ENCODE data around the gene PHYHD1.

The PHYHD1 gene

DNA sequence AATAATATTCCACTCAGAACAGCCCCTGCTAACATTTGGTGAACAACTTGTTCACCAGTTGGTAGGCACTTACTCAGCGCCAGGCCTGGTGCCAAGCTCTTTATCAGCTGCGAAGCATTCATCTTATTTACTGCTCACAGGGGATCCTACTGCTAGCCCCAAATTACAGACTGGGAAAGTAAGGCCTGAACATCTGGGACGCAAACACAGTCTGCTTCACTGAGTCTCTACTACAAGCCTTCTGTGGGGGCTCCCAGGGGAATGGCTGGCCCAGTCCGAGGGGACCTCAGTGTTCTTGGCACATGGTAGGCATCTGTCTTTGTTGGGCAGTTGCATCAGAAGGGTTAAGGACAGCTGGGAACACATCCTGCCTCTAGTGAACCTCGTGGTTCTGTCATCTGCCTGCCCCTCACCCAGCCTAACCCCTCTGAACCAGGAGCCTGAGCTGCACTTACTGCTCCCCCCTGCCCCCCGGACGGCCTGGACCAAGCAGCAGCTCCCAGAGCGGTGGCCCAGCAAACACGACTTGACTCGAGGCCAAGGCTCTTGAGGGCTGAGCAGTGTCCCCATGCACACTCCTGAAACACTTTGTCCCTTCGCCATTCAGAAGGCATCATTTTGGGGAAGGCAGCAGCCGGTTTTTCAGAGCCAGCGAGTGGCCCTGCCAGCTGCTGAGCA lies at the start of gene PHYHD1:
Gene PHYHD1, plus strand, starts transcription at position 602 of the 678 bp plus-strand sequence. CDS start 1,342 bp downstream, outside the sequence.
- no peak for DNase-seq (ENCODE audit: low read depth in 2 of 3, low spot score in 2 of 3)

DNA sequence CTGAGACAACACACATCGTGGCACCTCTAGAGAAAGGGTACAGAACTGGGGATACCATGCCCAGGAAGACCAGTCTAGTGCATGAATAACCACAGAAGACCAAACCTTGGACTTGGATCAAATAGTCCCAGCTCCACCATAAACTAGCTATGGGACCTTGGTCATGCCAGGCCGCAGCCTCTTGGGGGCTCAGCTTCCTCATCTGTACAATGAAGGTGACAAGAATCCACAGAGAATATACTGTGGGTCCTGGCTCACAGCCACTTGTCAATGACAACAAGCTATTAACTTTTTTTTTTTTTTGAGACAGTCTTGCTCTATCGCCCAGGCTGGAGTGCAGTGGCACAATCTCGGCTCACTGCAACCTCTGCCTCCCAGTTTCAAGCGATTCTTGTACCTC lies 42.9 kb upstream of the PHYHD1 start:
- DNase-seq (ENCODE audit: low read depth in 2 of 3, low spot score in 2 of 3): no peak

DNA sequence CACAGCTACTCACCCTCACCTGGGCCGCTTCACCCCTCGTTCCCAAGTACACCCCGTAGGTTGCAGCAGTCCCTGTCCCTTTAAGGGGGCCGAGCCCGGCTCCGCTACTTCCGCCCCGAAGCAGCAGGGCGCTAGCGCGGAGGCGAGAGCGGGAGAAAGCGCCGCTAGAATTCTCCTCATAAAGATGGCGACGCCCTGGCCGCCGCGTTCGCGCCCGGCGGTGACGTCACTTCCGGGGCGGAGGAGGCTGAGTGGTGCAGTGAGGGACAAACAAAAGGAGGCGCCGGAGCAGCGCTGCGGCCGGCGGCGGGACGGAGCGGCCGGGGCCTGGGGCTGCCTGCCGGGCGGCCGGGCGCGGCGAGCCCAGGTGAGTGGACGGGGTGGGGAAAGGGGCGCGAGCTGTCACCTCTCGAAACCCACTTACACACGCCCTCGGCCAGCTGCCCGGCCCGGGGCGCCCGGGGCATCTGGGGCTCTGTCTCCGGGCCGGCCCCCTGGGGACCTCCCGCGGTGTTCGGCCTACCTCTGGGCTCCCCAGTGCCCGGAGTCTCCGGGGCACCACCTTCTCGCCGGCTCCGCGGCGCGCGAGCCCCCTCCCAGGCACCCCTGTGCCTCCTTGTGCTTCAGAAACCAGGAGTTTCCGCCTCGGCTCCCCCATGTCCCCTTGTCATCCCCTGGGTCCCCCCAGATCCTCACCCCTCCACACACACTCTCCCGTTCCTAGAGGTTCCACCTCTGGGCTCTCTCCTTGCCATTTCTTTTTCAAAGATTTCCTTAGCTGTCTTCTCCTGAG lies 38.7 kb upstream of the PHYHD1 start, which contains the start of the genes KYAT1 and LRRC8A:
Gene KYAT1, minus strand, starts transcription at position 67 of the 793 bp plus-strand sequence. CDS start 36,545 bp downstream, outside the sequence.
Gene LRRC8A, plus strand, starts transcription at position 250 of the 793 bp plus-strand sequence. CDS start 25,032 bp downstream, outside the sequence.
- peak; percentile 97 to 99 (median 98) for DNase-seq (ENCODE audit: low read depth in 2 of 3, low spot score in 2 of 3)

DNA sequence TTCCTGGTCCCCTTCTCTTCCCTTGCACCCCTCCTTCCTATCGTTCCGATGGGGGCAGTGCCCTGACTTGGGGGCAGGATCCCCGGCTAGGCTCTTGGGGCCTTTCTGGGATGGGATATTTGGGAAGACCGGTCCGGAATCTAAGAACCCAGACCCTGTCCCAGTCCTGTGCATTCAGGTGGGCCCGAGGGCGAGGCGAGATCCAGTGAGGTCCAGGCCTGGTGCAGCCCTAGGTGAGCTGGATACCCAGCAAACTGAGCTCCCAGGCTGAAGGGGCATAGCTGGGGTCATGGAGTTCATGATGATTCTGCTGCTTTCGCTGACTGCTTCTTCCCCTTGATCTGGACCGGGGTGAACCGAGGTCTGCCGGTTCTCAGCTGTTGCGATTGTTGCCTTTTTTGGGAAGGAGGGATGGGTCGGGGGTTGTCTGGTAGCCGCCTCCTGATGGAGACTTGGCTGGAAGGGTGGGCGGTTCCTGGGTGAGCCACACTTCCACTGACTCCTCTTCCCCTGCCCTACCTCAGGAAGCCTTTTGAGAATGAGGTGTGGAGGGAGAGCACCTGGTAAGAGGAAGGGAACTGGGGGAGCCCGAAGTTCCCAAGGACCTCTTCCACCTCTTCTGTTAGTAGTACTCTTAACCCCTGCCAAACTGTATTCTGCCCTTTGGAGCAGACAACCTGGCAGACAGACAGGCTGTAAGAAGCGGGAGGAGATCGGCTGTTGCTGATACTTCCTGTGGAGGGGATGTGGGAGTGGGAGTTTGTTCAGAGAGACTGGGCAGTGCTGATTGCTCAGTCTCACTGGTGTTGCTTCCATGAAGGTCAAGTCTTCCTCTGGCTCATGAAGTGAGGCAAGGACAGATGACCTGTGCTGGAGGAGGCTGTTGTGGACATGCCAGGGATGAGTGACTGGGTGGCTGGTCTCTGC lies 37.8 kb upstream of the PHYHD1 start:
- no peak for DNase-seq (ENCODE audit: low read depth in 2 of 3, low spot score in 2 of 3)

DNA sequence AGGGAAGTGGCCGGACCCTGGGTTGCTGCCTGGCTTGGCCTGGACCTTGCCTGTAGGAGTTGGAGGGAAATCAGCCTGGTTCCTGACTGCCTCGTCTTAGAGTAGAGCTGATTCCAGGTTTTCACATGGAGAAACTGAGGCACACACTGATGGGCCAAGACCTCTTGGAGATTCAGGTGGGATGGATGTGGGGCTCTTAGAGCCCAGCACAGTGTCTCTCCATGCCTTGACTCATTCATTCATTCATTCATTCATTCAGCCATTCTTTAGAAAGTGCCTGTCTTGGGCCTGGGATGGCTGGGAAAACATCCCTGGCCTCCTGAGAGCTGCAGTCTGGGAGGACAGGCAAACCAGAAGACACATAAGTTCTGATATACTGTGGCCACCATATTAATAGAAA lies 36.6 kb upstream of the PHYHD1 start:
- no peak for DNase-seq (ENCODE audit: low read depth in 2 of 3, low spot score in 2 of 3)

DNA sequence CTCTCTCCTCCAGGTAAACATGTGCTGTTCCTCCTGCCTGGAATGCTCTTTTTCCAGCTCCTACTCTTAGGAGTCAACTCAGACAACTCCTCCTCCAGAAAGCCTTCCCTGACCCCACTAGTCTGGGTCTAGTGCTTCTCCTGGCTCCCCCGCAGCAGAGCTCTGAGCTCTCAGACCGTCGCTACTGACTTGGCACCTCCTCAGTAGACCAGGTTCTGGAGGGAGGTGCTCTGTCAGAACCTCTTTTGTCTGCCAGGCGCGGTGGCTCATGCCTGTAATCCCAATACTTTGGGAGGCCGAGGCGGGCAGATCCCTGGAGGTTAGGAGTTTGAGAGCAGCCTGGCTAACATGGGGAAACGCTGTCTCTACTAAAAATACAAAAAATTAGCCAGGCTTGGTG lies 35.4 kb upstream of the PHYHD1 start:
- no peak for DNase-seq (ENCODE audit: low read depth in 2 of 3, low spot score in 2 of 3)

DNA sequence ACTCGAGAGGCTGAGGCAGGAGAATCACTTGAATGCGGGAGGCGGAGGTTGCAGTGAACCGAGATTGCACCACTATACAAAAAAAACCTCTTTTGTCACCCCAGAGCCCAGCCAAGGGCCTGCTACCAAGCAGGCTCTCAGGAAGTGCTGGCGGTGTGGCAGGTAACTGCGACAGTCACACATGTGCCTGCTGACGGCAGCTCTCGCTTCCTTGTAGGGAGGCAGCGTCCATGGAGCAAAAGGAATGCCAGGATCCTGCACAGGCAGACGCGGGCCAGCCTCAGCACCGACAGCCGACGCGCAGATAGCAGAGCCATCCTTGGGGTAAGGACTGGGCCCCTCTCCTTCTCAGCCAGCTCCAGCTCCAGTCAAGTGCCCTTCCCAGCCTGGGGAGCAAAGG lies 35.0 kb upstream of the PHYHD1 start:
- DNase-seq (ENCODE audit: low read depth in 2 of 3, low spot score in 2 of 3): no peak

DNA sequence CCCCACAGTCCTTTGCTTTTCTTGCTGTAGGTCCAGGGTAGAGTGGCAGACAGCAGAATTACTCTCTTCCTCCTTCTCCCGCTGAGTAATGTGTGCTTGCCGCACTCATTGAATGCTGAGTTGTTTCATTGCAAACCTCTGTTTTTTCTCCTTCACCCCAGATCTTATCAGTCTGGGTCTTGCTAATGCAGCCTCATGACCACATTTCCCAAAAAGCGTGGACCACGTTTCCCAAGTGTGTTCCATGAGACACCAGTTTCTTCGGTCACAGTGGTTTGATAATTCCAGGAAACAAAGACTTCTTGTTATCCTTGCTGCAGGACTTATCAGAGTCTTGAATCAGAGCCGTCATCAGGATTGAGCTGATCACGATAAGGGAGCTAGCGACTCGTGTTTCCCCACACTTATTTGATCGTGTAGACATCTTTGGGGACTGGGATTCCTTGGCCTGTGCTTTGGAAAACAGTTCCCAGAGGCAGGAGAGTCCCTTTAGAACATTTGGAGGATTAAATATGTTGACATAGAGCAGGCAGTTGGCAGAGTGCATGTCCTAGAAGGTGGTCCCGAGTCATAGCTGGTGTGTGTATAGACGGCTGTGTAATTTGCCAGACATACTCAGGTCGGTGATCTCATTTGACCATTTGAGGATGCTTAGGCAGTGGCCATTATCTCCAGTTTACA lies 34.4 kb upstream of the PHYHD1 start:
- no peak for DNase-seq (ENCODE audit: low read depth in 2 of 3, low spot score in 2 of 3)

DNA sequence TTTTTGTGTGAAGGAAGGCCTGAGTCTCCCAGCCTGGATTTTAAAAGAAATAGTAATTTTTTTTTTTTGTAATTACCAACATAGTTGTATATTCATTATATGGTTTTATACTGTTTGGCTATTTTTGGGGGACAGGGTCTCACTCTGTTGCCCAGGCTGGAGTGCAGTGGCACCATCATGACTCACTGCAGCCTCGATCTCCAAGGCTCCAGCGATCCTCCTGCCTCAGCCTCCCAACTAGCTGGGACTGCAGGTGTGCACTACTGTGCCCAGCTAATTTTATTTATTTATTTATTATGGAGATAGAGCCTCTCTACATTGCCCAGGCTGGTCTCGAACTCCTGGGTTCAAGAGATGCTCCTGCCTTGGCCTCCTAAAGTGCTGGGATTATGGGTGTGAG lies 33.7 kb upstream of the PHYHD1 start:
- no peak for DNase-seq (ENCODE audit: low read depth in 2 of 3, low spot score in 2 of 3)

DNA sequence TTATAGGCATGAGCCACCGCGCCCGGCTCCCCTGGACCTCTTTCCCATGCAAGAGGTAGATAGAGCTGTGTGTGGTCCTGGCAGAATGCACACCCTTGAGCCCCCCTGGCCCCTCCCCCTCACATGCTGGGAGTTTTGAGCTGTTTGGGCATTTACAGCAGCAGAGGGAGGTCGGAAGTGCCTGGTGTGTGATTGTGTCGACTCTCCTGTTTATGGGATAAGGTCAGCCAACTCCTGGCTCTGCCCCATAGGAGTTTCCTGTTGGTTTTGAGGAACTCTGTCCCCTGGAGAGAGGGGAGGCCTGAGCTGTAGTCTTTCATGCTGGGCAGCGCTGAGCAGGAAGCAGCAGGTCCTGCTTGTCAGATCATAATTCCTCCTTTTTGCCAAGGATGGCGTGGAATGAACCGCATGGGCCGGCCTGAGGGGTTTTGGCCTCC lies 32.9 kb upstream of the PHYHD1 start:
- DNase-seq (ENCODE audit: low read depth in 2 of 3, low spot score in 2 of 3): no peak

DNA sequence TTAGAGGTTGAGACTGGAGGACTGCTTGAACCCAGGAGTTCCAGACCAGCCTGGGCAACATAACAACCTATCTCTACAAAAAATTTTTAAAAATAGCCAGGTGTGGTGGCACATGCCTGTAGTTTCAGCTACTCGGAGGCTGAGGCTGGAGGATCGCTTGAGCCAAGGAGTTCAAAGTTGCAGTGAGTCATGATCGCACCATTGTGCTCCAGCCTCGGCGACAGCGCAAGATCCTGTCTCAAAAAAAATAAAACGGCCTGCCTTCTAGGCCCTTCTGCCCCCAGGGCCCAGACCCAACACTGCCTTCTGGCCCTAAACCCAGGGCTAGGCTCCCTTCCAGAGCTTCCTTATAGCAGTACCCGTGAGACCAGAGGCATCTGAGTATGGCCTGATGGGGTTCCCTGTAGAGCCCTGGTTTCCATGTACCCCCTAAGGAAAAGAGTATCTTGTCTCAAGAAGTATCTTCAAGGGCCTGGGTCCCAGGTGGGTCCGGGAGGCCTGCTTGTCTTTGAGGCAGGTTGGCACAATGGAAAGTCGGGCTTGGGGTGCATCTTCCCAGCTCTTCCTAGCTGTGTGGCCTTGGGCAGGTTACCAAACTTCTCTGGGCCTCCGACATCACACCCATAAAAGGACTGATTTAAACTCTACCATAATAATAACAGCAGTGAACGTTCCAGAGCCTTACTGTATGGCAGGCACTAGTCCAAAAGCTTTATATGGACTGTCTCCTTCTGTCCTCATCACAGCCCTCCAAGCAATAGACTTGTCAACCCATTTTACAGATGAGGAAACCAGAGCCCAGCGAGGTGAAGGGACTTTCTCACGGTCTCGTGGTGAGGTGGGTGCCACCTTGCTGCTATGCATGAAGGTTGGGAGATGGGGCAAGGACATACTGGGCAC lies 29.2 kb upstream of the PHYHD1 start:
- DNase-seq (ENCODE audit: low read depth in 2 of 3, low spot score in 2 of 3): no peak

DNA sequence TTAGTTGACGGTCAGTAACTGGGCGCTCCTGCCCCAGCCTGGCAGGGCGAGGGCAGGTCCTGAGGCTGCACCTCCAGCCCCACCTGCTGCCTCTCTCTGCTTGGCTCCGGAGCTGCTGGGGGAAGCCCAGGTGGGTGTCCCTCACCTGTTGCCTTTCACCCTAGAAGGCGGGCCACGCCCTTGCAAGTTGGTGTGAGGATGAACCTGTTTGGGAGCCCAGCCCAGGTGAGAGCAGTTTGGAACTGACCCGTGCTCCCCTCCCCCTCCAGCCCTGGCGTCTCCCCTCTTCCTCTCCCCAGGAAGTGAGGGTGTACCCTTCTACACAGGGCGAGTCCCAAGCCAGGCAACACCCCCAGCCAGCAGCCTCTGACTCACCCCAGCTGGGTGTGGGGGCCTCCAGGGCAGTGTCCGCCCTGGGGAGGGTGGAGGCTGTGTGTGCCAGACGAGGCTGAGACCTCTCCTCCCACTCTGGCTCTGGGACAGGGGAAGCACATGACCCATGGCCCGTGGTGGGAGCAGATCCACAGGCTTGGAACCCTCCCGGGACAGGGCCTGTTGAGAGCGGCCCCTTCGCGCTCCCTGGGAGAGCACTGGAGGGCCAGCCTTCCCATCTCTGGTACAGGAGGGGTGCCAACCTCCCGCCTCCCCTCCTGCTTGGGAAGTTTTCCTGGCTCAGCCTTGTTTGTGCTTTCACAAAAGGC lies 28.4 kb upstream of the PHYHD1 start:
- DNase-seq (ENCODE audit: low read depth in 2 of 3, low spot score in 2 of 3): no peak

DNA sequence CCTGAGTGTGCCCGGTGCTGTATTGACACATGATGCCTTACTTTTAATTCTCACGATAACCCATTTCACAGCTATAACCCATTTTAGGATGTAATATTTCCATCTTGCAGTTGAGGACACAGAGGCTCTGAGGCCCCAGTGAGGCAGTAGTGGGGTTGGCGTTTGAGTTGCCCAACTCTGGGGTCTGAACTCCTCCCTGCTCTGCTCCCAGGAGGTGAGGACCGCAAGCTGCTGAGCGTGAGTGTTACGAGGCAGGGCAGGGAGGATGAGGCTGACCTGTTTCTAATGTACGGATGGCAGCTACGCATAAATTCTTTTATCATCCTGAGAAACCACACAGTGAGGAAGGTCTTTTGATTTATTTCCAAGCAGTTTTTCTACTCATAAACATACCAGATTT lies 27.4 kb upstream of the PHYHD1 start:
- no peak for DNase-seq (ENCODE audit: low read depth in 2 of 3, low spot score in 2 of 3)

DNA sequence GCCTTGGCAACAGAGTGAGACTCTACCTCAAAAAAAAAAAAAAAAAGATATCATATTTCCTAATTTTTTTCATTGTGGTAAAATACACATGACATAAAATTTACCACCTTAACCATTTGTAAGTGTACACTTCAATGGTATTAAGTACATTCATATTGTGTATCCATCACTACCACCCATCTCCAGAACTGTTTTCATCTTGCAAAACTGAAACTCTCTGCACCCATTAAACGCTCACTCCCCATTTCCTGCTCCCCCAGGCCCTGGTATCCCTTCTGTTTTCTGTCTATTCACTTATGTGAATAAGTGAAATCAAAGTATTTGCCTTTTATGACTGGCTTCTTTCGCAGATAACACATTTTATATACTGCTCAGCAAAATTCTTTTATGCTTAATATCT lies 26.0 kb upstream of the PHYHD1 start:
- DNase-seq (ENCODE audit: low read depth in 2 of 3, low spot score in 2 of 3): no peak

DNA sequence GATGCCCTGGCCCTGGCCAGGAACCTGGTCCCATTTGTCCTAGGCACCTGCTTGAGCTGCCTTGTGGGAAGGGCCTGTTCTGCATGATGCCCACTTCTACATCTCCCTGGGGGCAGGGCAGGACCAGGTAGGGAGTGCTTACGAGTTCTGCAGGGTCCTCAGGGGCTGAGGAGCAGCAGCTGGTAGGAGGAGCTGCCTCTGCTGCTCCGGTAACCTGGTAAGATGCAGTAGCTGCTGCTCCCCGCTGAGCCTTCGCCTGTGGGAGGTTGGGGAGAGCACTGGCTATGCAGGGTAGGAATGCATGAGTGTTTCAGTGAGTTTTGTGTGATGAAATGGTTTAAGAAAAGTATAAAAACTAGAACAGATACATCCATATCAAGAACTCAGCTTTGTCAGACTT lies 25.2 kb upstream of the PHYHD1 start:
- no peak for DNase-seq (ENCODE audit: low read depth in 2 of 3, low spot score in 2 of 3)

DNA sequence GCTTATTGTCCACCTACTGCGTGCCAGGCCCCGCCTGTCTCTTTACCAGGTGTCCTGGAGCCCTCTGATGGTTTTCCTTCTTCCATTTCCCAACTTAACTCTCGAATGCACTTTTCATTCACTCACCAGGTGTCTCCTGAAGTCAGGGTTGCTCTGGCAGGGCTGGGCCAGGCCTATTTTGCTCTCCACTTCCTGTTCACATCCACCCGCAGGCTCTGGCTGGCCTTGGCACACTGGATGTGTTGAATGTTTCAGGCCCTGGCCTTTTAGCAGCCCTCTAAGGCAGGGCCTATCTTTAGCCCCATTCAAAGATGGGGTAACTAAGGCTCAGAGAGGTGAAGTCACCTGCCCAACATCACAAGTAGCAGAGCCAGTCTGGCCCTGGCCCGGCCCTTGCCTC lies 22.4 kb upstream of the PHYHD1 start:
- no peak for DNase-seq (ENCODE audit: low read depth in 2 of 3, low spot score in 2 of 3)

DNA sequence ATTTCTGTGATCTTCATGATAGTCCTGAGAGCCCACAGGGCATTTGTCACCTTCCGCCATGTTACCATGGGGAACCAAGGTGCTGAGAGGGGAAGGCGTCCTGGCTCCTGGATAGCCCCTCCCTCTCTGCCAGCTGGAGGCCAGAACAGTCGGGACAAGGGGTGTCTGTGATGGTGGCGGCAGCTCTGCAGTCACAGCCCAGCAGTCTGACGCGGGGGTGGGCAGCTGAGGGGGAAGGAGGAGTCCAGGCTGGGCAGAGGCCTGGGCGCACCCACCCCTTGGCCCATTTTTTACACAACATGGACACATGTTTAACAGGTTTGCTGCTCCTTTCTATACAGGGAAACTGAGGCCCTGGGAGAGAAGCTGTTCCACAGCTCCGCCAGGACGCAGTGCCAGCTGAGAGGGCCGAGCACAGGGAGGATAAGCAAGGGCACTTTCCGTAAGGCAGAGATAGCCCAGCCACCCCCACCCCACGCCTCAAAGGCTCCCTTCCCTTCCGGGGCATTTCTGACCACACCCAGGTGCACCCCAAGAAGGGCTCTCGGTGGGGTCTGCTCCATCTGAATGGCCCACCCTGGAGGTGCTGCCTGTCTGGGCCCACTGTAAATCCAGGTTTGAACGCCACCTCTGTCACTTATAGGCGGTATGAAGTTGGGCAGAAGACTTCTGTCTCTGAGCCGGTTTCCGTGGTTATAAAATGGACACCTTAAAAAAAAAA lies 21.8 kb upstream of the PHYHD1 start:
- DNase-seq (ENCODE audit: low read depth in 2 of 3, low spot score in 2 of 3): no peak

DNA sequence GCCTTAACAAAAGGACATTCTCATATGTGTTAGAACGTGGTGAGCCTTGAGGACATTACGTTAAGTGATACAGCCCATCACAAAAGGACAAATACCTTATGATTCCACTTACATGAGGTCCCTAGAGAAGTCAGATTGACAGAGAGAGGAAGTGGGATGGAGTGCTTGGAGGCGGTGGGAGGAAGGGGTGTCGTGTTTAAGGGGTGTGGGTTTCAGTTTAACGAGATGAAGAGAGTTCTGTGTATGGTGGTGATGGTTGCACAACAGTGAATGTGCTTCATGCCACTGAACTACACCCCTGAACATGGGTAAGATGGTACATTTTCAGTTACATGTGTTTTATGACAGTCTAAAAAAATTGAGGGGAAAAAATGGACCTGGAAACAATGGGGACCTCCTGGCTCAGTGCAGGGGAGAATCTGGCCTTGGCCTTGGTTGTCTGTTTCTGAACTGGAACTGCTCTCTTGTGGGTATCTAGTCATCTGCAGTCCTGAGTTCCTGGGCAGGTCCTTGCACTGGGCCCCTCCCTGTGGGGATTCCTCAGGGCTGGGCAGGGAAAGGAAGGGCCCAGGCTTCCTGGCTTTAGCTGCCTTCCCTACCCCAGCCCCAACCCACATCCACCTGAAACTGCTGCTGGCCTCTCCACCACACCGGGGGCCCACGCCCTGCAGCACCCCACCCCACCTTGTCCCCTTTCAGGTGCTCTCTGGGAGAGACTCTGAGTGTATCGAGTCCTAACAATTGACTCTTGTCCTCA lies 21.0 kb upstream of the PHYHD1 start:
- no peak for DNase-seq (ENCODE audit: low read depth in 2 of 3, low spot score in 2 of 3)

All from activated CD8-positive, alpha-beta memory T cell treated with anti-CD3 and anti-CD28 coated beads for 48 hours (primary cell).